HUDEP-2 (cell line): ENCODE results near the gene PDE9A.
"Not testable (repeated sequence)": the region's sequence is repeated elsewhere in the genome, so short reads cannot be mapped to it uniquely, and the experiment has no call there.

ENCODE experiments used
- DNase-seq, 76 experiments: peaks; one replicate each; lab custom pipeline; 2025; ENCODE audit not compliant: unreplicated experiment in 76 of 76; lab: John Stamatoyannopoulos, UW

PDE9A gene

DNA sequence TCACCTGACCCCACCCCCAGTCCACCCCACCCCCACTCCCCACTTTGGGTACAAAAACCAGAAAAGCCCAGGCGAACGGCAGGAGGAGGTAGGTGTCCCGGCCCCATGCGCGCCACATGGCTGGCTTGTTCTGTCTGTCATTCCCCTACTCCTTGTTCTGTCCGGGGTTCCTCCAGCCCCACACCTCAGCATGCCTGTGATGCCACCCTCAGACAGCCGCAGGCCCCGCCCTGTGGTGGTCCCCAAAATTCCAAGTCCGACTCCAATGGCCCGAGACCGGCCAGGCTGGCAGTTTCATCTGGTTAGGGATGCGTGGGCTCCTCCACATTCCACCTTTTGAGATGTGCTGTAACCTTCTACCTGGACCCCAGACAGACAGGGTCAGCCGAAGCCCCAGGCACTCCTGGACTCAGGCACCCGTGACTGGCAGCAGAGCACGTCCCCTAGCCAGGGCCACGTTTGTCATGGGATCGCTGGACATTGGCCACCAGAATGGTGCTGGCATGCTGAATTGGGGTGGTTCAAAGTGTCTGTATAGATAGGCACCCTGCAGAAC, 131.6 kb downstream of the PDE9A start:
- no peak for DNase-seq

DNA sequence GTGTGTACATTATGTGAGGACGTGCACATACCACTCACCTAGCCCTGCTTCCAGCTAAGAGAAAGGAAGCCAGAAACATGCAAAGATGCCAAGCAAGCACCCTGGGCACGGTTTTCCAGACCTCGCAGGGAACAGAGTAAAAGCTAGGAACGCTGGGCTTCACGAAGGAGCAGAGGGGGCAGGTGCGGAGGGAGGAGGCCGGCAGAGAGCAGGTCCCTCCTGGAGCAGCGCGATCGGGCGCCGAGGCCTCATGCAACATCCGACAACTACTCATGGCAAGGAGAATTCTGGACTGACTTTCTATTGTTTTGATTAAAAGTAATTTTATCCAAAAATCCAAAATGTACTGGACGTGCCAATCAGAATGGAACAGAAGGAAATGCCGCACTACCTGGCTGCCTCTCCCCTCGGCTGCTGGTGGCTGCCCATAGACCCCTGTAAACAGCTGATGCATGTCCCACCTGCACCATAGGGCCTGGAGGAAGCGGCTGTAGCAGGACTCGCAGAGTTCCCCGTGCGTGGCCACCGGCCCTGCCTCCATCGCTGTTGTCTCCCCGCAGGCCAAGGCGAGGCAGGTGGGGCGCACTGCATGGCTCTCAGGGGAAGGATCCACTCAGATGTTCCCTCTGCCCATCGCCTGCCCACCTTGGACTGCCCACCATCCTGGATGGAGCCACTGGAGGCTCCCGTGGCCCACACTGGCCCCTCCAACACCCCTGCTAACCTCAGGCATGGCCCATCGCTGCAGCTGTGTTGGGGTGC, 132.4 kb downstream of the PDE9A start:
- DNase-seq, result no peak

DNA sequence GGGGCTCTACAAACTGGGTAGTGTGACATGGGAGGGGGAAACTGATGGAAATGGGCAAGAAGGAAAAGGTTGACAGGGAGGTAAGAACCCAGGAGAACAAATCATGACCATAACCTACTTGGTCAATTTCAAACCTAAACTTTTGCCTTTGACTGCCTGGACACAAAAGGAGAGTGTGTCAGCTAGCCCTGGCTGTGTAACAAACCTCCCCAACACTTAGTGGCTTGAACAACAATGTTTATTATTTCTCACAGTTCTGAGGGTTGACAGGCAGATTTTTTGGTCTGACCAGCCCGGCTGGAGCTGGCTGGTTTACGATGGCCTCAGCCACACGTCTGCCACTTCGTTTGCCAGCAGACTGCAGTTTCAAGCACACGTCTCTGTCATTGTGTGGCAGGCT, 133.5 kb downstream of the PDE9A start:
- no peak for DNase-seq

DNA sequence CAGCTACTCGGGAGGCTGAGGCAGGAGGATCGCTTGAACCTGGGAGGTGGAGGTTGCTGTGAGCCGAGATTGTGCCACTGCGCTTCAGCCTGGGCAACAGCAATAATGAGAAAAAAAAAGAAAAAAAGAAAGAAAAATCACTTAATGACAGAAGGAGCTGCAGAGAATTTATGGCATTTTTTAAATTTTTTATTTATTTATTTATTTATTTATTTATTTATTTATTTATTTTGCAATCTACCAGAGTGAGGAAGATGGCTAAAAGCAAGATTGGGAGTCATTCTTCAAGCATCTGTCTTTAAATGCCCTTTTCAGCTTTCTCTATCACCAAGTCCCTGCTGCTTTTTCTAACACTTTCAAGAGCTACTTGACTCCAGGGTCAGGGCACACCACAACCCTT, 134.2 kb downstream of the PDE9A start:
- no peak for DNase-seq

DNA sequence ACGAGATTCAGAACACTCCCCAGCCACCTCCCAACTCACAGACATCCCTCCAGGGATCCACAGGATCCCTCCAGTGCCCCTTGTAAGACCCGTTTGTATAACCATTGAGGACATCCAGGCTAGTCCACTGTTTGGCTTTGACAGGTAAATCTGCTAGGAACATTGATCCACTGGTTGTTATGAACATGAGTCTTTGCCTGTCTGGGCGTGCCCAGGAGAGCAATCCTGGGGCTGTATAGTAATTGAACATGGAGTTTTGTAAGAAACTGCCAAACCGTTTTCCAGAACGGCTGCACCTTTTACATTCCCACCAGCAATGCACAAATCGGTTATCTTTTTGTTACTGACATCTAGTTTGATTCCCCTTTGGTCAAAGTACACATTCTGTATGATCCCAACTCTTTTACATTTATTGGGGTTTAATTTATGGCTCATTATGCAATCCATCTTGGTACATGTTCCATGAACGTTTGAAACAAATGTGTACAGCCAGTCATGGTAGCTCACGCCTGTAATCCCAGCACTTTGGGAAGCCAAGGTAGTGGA, 137.2 kb downstream of the PDE9A start:
- no peak for DNase-seq

DNA sequence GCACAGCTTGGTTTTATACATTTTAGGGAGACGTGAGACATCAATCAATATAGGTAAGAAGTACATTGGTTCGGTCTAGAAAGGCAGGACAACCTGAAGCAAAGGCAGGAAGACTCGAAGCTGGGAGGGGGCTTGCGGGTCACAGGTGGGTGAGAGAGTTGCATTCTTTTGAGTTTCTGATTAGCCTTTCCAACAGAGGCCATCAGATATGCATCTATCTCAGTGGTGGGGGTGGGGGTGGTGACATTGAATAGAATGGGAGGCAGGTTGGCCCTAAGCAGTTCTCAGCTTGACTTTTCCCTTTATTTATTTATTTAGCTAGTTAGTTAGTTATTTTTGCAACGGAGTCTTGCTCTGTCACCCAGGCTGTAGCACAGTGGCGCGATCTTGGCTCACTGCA, 140.4 kb downstream of the PDE9A start:
- no peak for DNase-seq

DNA sequence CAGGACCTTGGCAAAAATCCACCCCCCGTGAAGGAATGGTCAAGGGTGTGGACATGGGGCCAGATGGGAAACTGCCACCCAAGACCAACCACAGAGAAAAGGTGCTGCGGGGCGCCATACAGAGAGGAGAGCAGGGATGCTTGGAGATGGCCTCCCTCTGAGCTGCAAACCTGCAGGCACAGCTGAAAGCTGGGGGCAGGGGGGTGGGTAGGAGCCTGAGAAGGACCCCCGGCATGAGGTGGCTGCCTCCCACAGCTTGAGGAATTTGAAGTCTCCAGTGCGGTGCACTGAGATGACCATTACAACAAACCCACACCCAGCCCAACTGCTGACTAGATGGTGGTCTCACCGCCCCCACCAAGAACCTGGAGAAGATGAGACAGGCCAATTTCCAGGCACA, 141.1 kb downstream of the PDE9A start:
- no peak for DNase-seq

DNA sequence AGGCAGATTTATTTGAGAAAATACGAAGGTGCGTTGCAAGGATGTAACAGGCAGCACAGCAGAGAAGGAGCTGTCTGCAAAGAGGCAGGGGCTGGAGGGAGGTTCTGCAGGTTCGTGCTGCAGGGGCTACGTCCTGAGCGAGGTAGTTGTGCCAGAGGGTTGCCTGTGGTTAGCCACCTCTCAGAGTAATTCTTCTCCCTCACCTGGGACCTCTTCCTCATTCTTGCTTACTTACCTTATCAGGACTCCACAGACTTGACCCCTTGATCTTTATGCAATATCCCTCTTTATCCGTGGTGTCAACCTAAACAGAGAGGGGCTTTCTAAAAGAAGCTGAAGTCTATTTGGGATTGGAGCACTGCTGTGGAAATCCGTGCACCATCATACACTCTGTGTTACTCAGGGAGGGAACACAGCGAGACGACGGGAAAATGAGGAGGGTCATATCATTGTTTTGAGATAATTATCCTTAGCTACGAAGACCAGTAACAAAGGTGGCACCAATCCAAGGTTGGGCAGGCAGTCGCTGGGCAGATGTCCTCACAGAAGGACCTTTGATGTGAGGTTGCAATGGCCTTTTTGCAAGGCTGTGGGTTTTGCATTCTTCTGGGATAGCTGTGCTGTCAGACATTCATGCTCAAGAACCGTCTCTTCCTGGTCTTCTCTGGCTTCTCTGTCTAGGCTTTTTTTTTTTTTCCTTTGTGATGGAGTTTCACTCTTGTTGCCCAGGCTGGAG, 143.1 kb downstream of the PDE9A start:
- DNase-seq, result no peak

DNA sequence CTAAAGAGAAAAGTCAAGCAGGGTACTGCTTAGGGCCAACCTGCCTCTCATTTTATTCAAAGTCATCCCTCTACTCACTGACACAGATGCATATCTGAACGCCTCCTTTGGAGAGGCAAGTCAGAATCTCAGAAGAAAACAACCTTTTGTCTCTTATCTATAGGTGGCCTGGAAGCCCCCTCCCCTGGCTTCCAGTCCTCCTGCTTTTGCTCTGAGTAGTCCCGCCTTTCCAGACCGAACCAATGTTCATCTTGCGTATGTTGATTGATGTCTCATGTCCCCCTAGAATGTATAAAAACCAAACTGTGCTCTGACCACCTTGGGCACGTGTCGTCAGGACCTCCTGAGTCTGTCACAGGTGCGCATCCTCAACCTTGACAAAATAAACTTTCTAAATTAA, 144.1 kb downstream of the PDE9A start:
- no peak for DNase-seq

DNA sequence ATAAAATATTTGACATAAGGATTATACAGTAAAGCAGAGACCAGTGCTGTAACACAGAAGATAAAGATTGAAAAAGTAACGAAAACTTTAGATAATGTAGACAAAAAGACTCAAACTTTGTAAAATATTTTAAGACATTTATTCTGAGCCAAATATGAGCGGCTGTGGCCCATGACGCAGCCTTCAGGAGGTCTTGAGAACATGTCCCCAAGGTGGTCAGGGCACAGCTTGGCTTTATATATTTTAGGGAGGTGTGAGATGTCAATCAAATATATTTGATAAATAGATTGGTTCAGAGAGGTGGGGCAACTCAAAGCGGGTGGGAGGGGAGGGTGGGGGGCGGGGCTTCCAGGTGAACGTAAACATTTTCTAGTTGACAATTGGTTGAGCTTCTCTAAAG, 144.7 kb downstream of the PDE9A start:
- DNase-seq, result no peak

DNA sequence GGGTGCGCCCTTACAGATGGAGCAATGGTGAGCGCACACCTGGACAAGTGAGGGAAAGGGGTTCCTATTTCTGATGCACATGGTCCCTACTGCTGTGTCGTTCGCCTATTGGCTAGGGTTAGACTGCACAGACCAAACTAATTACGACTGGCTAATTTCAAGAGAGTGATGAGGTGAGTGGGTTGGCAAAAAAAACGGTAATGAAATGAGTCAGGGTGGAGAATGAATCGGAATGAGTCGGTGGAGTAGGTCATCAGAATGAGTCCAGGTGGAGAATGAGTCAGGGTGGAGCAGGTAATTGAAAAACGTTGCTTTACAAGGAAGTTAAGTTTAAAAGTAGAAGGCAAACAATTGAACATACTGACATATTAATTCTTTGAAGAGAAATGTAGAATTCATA, 146.1 kb downstream of the PDE9A start:
- DNase-seq, result no peak

DNA sequence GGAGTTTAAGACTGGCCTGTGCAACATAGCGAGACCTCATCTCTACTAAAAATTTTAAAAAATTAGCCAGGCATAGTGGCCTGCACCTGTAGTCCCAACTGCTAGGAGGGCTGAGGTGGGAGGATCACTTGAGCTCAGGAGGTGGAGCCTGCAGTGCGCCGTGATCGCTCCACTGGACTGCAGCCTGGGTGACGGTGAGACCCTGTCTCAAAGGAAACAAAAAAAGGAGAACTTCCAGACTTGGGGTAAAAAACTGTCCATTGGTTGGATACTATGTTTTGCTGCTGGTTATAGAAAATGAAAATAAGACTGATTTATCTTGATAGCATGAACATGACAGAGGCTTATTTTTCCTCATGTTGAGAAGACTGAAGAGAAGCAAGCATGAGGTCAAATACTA, 146.5 kb downstream of the PDE9A start:
- no peak for DNase-seq

DNA sequence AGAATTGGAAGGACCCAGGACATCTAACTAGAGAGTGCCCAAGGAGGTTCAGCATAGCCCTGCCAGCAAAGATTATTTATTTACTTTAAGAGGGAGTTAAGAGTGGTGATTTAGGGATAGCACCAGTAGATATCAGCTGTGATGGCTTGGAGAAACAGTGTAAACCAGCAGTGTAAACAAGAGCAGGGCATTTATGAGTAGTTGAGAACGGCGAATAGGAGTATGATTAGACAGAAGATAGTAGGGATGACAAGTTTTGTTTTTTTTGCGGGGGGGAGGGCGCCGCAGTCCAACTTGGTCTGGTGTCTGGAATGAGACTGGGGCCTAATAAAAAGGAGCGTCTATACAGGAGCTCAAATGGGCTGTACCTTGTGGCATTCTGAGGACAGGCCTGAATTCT, 148.2 kb downstream of the PDE9A start:
- not testable (repeated sequence) for DNase-seq

DNA sequence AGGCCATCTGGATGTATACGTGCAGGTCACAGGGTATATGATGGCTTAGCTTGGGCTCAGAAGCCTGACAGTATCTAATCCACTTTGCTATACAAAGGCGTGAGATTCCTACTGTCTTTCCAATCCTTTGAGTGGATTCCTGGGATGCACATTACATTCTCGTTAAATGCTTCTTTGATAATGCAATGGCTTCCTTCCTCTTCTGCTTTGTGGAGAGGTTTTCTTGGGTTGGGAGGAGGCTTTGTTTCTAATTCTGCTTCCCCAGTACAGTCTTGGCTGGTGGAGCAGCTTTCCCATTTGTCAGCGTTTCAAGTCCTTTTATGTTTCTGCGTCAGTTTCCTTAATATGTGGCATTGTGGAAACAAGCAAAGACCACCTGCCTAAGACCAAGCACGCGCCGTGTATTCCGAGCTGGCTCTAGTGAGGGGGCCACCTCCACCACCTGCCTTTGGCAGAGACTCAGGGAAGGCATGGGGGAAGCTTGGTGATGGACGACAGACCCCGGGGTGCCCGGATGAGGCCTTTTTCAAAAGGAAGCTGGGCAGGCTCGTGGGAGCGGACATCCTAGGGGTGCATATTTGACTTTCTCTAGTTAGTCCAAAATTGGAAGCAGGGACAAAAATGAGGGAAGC, 153.2 kb downstream of the PDE9A start:
- DNase-seq, result no peak

DNA sequence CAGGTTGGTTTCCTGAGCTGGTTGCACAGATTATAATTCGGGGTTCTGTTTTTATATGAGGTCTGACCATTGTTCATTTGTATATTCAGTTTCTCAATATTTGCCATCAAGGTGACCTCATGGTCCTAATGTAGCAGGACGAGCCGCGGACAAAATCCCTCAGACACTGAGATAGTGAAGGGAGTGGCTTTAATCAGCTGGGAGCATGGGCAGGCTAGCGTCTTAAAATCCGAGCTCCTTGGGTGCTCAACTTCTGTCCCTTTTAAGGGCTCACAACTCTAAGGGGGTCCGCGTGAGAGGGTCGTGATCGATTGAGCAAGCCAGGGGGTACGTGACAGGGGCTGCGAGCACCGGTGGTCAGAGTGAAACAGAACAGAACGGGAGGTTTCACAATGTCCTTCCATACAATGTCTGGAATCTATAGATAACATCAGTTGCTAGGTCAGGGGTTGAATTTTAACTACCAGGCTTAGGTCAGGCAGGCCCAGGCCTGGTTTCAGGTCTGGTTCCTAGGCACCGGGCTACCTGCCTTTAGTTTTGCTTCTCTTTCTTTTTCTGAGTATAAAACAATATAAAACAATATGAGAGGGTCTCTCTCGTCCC, 154.0 kb downstream of the PDE9A start:
- not testable (repeated sequence) for DNase-seq

DNA sequence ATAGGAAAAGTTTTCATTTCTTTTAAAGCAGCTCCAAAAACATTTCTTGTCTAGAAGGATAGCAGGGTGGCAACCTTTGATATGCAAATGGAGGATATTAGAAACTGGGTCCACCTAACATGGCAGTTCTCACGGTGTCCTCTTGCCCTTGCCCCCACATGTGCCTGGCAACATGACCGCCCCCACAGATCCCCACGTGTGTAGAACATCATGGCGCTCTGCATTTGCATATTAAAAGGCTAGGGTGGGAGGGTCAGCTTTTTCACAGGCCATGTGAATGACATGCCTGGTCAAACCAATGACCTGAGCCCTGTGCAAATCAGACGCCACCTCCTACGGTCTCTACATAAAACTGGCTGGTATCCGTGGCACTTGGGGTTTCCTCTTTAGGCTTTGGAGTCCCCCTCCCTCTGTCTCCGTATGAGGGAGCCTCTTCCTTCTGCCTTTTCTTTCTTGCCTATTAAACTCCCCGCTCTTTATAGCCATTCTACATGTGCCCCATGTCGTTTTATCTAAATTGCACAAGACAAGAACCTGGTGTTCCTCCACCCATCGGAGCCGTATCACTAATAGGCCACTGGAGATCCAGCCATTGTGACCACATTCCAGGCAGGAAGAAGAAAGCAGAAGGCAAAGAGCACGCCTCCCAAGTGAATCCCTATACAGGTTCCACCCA, 154.7 kb downstream of the PDE9A start:
- DNase-seq, result no peak

DNA sequence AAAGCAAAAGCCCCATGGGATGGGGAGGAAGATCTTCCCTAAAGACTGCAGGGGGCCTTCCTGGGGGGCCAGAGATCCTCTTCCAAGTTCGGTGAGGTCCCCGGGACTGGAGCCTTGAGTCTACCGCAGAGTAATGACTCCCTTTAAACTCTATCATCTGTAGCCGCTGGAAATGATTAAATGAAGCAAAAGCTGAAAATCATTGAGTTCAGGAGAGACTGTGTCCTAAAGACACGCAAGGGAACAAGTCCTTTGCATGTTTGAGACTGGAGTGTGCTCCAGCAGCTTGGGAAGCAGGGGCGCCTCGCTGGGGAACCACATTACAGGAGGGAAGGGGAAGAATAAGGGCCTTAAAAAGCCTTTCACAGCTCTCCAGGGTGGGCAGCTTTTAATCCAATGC, 155.8 kb downstream of the PDE9A start:
- DNase-seq, result no peak

DNA sequence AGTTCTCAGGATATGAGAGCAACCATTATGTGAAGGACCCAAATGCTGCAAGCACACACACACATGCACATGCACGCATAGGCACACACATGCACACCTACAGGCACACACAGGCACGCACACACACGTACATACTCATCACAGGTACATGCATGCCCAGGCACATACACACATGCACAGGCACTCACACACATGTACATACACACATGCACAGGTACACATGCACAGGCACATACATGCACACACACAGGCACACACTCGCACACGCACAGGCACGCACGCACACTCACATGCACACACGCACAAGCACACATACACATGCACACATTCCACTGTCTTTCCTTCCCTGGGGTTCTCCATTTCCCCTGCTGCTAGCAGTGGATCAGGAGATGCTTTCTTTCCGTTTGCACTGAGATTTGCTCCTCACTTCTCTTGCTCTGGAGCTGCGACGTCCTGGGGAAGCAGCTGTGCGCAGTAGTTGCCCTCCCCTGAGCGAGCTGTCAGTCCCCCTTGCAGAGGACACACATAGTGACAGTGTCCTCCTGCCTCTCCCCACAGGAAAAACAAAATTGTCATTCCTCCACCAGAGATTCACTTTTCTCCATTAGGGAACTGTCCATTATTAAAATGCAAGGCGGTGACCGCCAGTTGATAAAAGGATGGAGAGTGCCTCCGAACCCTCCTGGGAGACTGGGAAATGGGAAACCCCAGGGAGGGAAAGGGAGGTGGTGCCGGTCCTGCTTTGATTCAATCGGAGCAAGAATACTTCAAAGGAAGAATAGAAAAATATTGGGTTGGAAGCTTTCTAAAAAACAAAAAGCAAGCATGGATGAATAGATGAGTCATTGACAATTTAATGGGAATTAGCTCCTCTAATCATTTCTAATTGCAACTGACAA, 156.4 kb downstream of the PDE9A start:
- DNase-seq, result no peak

DNA sequence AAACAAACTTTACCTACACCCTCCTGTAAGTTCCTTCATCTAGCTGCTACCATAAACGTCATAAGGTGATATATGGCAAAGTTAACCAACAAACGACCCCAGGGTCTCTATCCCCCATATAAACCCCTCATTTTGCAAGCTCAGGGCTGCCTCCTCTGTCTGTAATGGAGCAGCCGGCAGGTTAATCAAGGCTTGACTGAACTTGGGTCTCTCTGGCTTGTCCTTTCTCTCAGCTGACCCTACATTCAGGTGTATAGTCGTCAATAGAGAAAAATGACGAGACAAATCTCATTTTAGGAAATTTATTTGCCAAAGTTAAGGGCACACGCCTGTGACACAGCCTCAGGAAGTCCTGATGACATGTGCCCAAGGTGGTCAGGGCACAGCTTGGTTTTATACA, 158.5 kb downstream of the PDE9A start:
- no peak for DNase-seq
